ENCODE measurements around the gene SERPINA3.

DNA sequence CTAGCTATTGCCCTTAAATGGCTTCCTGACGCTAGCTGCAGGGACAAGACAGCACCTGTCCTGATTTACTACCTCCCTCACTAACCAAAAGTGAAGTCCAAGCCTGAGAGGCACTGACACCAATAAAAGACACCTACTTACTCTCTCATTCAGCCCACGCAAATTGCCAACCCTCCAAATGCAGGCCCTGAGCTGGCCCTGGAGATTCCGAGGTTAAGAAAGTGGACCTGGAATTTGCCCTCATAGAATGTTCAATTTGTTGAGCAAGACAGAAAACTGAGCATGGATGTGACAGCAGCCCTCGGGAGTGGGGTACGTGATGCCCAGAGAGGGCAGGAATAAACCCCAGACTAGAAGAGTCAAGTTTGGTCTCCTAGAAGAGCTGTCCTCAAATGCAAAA lies 16.4 kb downstream of the SERPINA3 start:
- TF ChIP-seq POLR2A (IDR thresholded peaks at IDR 0.05; ENCODE audit: low read depth, low read length) = no peak
- no peak for TF ChIP-seq POLR2AphosphoS5 (IDR thresholded peaks at IDR 0.05; ENCODE audit: low read depth, low read length)
